Occipital lobe (tissue), 2 donors: ENCODE data around the gene ATP8B2. TPM values are rescaled to one million over a fixed set of nuclear protein-coding genes. Genes with fewer than 3 reads are reported as not detected.
"Not testable (repeated sequence)": the region's sequence is repeated elsewhere in the genome, so short reads cannot be mapped to it uniquely, and the experiment has no call there.

Experiments
- DNase-seq: peaks from one replicate; lab custom pipeline; 2025; lab: John Stamatoyannopoulos, UW
- total RNA-seq: library from RNA; depleted of rRNA; stranded (reverse); fragments of >200 nt; gene quantifications from one replicate; pipeline ENCODE4 v1.2.3, GENCODE V29; 2014

The ATP8B2 gene
- total RNA-seq, 1 donor from 2014 or later: 28.5 TPM

DNA sequence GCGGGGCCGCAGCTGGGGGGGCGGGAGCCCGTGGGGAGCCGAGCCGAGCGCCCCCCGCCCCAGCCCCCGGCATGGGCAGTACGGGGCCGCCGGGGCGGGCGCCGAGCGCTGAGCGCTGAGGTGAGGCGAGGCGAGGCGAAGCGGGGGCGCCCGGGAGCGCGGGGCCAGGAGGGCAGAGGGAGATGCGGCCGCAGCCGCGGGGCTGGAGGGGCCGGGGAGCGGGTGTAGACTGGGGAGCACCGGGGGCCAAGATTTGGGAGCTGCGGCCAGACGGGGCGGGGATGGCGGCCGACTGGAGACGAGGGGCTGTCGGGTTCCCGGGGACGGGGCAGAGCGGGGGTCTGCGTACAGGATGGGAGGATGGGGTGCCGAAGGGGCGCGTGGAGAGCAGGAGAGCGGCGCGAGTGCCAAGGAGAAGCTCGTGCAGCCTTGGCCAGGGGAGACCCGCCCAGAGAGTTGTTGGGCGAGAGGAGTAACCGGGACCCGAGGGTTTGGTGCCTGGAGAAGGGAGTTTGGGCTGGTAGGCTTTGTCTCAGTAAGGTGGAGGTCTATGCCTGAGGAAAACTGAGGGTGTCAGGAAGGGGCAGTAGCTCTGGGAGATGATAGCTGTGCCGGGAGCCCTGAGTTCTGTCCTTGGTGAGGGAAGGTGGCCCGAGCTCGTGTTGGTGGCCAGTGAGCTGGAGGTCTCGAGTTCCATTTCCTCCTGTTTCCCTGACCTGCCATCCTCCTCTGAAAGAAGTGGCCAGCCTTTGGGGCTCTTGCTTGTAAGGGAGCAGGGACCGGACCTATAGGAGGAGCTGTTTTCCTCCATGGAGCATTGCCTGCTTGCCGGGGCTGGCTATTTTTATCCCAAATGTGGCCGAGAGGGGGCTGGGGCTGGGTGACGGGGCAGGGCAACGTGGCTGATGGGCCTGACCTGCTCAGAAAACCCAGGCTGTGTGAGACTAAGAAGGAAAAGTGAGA lies 539 bp downstream of the ATP8B2 start:
- DNase-seq: peak; percentile 39

DNA sequence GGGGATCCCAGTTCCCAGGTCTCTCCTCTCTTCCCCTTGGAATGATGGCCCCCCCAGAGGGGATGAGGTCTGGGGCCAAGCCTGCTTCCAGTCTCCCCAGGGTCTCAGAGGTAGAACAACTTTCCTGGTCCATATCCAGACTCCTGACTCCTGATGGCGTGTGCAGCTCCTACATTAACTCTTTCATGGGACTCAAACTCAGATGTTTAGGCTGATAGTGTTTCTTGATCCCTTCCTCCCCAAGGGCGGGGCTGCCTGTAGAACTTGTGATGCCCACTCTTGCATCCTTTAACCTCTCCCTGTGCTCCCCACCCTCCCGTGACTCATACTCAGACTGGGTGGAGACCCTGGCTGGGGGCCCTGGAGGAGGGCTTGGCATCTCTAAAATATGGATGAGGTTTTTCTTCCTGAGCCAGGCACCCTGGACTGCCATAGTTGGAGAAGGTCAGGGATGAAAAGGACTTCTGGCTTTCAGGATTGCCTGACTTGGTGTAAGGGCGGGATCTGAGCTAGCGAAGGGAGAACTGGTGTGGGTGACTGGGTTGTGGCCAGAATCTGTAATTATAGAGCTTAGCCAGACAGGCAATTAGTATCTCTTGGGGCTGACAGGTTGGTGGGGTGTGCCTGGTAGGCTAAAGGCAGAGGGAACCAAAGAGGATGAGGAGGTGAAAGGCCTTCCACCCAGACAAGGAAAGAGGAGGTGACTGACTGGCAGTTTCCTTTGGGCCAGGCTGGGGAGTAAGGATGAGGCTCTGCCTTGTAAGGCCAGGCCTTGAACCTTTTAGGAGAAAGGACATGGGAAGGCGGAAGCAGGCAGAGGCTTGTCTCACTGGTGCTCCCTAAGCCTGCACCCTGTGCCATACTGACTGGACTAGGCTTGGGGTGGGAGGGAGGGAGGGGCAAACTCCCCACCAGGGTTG lies 1.5 kb downstream of the ATP8B2 start:
- DNase-seq: no peak

DNA sequence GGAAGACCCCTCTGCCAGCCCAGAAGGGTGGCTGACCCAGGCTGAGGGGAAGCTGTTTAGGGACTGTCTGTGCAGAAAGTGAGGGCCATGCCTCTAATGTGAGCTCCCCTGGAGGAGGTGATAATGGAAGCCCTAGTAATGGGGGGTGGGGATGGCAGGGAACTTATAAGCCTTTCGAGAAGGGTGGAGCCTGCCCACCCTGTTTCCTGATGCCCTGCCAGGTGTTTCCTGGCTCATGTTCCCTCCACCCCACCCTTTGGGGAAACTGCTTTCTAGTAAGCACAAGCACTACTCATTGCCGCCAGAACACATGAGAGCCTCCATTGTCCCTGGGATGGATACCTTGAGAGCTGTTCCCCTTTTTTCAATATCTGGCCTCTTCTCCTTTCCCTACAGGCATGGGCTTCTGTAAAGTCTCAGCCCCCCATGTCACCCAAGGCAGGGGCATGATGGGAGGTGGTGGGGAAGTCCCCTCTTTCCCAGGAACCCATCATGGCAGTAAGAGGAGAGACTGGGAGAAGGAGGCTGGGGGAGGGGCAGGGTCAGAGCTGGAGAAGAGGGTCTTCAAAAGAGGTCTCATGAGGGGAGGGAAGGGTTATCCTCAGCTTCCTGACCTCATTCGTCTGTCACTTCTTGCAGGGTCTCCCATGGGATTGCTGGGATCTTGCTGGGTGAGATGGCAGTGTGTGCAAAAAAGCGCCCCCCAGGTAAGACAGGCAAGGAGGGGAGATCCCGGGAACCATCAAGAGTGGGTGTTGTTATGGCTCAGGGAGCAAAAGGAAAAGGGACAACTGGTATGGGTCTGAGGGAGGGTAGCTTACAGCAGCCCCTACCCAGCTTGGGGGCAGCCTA lies 2.4 kb downstream of the ATP8B2 start:
- DNase-seq: no peak

DNA sequence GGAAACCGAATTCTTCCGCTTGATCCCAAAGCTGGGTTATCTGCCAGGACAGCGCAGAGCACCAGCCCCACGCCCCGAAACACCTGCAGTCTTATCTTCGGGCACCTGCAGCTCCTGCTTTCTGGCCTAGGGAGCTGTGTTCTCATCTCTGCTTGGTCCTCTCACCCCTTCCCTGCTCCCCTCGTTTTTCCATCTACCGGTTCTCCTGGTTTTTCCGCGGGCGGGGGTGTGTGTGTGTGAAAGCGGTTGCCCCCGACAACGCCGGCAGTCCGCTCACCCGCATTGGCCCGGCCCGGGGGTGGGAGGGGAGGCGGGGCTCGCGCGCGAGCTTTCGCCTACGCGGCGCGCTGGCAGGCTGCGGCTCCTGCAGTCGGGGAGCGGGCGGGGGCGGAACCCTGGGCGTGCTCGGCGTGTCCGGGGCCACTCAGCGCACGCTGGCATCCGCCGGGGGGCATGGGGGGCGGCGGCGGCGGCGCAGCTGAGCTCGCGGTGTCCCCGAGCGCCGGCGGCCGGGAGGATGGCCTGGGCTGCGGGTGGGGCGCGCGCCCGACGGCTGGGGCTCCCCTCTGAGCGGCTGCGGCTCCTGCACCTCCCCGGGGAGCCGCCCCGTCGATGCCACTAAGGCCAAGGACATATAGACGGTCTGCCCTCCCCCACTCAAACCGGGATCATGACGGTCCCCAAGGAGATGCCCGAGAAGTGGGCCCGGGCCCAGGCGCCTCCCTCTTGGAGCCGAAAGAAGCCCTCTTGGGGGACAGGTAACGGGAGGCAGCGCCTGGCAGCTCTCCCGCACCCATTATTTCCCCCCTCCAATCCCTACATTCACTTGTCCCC lies 3.2 kb downstream of the ATP8B2 start:
- DNase-seq: peak; percentile 84

DNA sequence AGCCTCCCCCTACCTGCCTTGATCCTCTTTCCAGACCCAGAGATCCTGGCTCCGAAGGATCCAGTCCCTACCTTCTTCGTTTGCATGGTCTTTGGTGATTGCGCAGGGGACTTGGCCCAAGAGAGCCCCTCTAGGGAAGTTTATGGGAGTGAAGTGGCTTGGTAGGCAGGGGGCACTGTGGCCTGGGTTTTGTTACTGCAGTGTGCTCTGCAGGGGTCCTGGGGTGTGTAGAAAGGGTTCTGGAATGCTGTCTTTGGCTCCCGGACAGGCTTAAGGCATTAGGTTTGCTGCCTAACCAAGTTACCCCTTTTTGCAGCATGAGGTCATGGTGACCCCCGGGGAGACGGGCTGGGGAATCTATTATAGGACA lies 3.8 kb downstream of the ATP8B2 start:
- DNase-seq: no peak

DNA sequence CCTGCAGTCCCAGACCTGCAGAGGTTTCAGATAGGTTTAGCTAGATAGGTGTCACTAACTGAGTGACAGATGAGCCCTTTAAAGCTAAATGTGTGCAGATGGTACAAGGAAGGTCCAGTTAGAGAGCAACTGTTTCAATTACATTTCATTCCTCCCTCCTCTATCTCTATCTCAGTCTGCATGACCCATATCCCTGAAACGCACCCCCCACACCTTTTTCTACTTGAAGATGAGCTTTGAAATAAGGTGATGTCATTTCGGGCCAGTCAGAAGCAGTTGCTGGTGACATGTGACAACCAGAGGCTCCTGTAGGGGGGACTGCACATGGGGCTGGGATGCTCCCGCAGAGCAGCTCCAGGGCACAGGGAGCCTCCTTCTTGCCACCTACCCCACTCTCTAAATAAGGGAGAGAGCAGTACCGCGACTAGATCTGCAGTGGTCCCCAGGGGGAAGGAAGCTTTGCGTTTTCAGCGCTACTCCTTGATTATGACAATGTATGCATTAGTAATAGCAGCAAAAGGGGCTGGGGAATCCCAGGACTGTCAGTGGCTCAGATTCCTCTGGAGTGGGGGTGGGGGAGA lies 4.3 kb downstream of the ATP8B2 start:
- DNase-seq: peak; percentile 44

DNA sequence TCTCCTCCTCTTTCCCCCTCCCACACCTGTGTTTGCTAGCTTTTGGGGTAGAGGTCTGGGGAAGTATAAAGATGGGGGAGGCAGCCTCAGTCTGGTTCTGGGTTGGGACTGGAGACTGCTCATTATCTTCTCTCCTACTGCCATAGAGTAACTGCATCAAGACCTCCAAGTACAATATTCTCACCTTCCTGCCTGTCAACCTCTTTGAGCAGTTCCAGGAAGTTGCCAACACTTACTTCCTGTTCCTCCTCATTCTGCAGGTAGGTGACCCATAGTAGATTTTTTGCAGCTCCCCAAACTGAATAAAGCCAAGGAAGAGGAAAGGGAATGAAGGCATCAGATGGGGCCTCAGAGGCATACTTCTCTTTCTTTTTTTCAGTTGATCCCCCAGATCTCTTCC lies 5.3 kb downstream of the ATP8B2 start:
- no peak for DNase-seq

DNA sequence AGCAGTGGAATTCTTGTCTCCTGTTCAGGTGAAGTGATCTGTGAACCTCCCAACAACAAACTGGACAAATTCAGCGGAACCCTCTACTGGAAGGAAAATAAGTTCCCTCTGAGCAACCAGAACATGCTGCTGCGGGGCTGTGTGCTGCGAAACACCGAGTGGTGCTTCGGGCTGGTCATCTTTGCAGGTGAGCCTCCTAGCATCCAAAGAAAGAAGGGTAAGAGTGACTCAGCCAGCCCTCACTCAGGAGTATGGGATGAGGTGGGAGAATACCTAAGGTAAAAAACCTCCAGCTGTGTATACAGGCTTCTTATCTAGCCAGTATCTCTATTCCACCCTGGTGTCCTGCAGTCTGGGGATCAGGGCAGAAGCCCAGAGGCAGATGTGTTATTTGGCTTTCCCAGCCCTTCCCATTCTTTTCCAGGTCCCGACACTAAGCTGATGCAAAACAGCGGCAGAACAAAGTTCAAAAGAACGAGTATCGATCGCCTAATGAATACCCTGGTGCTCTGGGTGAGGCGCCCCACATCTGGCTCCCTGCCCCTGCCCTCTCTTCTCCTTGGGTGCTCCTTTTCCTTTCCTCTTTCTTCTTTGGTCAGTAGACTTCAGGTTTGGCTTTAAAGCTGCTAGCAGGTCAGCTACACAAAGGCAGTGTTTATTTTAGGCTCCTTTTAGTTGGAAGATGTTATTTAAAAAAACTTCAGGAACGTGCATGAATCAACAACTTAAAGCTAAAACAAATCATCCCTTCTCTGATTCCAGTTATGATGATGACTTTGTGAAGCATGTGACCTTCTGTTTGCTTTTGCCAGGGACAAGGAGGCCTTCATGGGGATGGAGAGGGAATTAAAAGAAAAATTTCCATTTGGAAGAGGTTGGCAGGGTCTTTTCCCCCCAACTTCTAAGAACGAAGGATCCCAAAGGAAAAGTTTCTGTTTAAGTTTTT lies 9.0 kb downstream of the ATP8B2 start:
- DNase-seq: no peak

DNA sequence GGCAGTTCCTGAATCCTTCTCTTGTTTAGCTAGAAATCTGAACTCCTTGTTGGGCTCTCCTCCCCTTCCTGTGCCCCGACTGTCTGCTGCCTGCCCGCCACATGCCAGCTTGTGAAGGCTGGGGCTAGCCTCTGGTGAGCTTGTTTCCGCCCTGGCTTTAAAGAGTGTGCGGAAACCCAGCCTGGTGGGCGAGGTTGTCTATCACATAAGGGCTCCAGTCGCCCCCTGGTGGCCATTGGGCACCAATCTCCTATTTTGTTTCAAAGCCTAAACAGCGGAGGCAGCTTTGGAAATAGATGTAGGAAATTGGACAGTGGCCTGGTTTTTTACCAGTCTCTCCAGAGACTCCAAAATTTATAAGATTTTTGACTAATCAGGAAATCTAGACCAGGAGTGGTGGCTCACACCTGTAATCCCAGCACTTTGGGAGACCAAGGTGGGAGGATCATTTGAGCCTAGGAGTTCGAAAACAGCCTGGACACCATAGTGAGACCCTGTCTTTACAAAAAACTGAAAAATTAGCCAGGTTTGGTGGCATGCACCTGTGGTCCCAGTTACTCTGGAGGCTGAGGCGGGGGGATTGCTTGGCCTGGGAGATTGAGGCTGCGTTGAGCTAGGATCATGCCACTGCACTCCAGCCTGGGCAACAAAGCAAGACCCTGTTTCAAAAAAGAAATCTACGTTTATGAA lies 9.8 kb downstream of the ATP8B2 start:
- peak; percentile 53 for DNase-seq

DNA sequence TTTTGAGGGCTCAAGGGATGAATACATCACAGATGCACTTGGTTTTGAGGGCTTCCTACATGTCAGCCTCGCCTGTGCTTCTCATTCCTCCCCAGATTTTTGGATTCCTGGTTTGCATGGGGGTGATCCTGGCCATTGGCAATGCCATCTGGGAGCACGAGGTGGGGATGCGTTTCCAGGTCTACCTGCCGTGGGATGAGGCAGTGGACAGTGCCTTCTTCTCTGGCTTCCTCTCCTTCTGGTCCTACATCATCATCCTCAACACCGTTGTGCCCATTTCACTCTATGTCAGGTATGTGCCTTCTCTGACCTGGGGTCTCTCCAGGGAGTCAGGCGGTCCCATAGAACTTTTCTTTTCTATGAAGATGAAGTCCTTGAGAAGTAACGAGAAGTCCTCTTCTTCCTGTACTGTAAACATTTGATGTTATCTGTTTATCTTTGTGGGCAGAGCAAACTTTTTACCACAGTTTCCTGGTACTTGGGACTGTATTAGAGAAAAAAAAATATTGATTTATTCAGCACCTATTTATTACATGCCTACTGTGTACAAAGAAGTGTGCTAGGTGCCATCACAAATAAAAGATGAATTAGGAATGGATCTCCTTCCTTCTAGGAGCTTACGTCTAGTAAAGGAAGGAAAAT lies 12.0 kb downstream of the ATP8B2 start:
- DNase-seq: no peak

DNA sequence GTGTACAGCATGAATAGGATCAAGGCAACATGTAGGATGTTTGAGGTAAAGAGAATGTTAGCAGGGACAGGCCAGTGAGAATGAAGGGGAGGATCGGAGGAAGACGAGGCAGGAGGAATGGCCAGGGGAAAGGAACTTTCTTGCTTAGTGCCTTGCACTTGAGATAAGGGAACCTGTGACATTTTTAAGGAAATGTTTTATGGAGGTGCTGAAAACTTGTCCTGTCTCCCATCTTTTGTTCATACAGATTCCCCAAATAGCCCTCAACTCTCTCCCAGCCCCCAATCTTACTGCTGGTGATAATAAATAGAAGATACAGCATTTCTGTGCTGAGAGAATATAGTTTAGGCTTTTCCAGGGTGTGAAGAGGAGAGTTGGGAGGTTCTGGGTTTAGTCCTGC lies 13.6 kb downstream of the ATP8B2 start:
- no peak for DNase-seq

DNA sequence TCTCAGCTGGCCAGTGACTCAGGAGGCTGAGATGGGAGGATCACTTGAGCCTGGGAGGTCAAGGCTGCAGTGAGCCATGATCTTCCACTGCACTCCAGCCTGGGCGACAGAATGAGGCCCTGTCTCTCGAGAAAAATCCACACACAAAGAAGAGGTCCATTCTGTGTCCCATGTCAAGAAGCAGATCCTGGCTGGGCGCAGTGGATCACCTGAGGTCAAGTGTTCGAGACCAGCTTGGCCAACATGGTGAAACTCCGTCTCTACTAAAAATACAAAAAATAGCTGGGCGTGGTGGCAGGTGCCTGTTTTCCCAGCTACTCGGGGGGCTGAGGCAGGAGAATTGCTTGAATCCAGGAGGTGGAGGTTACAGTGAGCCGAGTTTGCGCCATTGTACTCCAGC lies 16.0 kb downstream of the ATP8B2 start:
- not testable (repeated sequence) for DNase-seq

DNA sequence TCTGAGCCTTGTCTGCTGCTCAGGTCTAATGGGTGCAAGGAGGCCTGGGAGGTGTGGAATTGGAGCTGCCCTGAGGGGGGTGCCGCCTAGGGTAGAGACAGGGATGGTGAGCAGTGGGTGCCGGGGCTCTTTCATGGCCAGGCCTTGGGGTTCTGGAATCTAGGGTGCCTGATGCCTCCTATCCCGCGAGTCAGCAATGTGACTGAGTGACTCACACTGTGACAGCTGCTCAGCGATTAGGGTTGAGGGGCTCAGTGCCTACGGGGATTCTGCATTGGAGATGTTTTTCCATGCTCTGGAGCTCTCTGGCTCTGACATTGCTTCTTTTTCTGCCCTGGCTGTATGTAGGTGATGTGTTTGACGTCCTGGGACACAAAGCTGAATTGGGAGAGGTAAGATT lies 16.8 kb downstream of the ATP8B2 start:
- no peak for DNase-seq

DNA sequence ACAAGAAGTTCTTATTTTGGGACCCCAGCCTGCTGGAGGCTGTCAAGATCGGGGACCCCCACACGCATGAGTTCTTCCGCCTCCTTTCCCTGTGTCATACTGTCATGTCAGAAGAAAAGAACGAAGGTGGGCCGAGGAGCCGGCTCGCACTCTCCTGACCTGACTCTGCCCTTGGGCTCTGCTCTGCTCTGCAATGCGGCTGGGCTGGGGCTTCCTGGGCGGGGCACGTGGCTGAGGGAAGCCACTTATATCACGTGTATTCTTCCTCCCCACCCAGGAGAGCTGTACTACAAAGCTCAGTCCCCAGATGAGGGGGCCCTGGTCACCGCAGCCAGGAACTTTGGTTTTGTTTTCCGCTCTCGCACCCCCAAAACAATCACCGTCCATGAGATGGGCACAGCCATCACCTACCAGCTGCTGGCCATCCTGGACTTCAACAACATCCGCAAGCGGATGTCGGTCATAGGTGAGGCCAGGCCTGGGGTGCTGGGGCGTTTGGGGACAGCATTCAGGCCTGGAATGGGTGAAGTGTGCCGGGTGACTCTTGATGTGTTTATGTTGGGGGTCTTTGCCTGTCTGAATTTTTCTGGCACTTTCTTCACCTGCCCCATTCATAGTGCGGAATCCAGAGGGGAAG lies 17.6 kb downstream of the ATP8B2 start:
- DNase-seq: no peak

DNA sequence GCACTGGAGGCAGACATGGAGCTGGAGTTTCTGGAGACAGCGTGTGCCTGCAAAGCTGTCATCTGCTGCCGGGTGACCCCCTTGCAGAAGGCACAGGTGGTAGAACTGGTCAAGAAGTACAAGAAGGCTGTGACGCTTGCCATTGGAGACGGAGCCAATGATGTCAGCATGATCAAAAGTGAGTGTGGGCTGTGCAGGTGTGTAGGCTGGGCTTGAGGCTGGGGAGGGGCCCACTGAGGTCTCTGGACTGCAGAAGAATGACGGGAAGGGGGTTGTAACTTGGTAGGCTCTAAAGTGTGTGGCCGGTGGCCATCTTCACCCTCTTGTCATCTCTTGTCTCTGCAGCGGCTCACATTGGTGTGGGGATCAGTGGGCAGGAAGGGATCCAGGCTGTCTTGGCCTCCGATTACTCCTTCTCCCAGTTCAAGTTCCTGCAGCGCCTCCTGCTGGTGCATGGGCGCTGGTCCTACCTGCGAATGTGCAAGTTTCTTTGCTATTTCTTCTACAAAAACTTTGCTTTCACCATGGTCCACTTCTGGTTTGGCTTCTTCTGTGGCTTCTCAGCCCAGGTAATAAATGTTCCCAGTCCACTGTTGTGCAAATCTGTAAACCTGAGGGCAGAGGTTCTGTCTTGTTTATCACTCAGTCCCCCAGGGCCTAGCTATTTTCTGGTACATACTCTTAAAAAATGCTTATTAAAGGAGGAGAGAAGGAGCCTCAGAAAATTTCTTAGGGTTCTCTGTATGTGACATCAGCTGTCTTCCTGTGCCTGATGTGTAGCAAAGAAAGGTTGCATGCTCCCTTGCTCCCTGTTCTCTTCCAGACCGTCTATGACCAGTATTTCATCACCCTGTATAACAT lies 19.9 kb downstream of the ATP8B2 start:
- no peak for DNase-seq

DNA sequence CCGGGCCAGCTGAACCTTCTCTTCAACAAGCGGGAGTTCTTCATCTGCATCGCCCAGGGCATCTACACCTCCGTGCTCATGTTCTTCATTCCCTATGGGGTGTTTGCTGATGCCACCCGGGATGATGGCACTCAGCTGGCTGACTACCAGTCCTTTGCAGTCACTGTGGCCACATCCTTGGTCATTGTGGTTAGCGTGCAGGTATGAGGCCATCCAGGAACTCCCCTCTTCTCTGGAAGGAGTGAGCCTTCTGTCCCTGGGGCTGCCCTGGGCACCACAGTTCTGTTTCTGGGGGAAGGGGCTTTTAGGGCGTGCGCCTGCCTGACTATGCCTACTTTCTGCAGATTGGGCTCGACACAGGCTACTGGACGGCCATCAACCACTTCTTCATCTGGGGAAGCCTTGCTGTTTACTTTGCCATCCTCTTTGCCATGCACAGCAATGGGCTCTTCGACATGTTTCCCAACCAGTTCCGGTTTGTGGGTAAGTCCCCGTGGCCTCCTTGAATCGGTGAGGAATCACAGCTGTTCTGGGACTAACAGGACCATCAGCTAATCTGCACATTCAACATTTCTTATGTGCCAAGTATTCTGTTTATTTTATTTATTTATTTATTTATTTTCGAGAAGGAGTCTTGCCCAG lies 21.1 kb downstream of the ATP8B2 start:
- DNase-seq: no peak
